Thoracic aorta (tissue), 2 donors: Measurements from ENCODE around the gene FZD1. TPM values are rescaled to one million over a fixed set of nuclear protein-coding genes. Genes with fewer than 3 reads are reported as not detected.
"Not testable (repeated sequence)": the region's sequence is repeated elsewhere in the genome, so short reads cannot be mapped to it uniquely, and the experiment has no call there.

ENCODE experiments used
- ATAC-seq: fragments of 150-250 bp; one replicate; pipeline ENCODE4 v1.8.0; 2017; ENCODE audit warnings: low read depth; ENCODE audit not compliant: insufficient number of reproducible peaks, low FRiP score
- DNase-seq: peaks from one replicate; pipeline ENCODE4 v3.0.0-alpha.2; 2020; ENCODE audit warnings: low spot score
- H3K27ac ChIP-seq, 2 donors: fragments of 200-600 bp; sonication (generic); 1 replicate in 1 of 2; 2 replicates in 1 of 2; pipeline ENCODE4 v1.5.1; 2016; ENCODE audit warnings: mild to moderate bottlenecking in 2 of 2, moderate library complexity in 2 of 2
- H3K27me3 ChIP-seq: fragments of 200-600 bp; sonication (generic); replicated peaks from 2 replicates; pipeline ENCODE4 v1.6.0; 2016; ENCODE audit warnings: mild to moderate bottlenecking; ENCODE audit not compliant: insufficient read depth
- H3K36me3 ChIP-seq: fragments of 200-600 bp; sonication (generic); one replicate; pipeline ENCODE4 v1.5.1; 2016
- H3K4me1 ChIP-seq, 2 donors: fragments of 200-600 bp; sonication (generic); 1 replicate in 1 of 2; 2 replicates in 1 of 2; pipeline versions ENCODE4 v1.5.1 to v1.6.0; 2016; ENCODE audit warnings: low read depth in 2 of 2, mild to moderate bottlenecking in 1 of 2; ENCODE audit not compliant: control insufficient read depth in 1 of 2
- H3K4me3 ChIP-seq: fragments of 200-600 bp; sonication (generic); 2 replicates; pipeline ENCODE4 v1.5.1; 2016; ENCODE audit warnings: mild to moderate bottlenecking
- H3K9me3 ChIP-seq: fragments of 200-600 bp; sonication (generic); 2 replicates; pipeline ENCODE4 v1.5.1; 2016
- CTCF ChIP-seq: fragments of 200-600 bp; sonication (generic); IDR thresholded peaks from one replicate; pipeline ENCODE4 v1.5.1; 2019; ENCODE audit warnings: antibody characterized with exemption
- total RNA-seq, 2 donors: library from RNA; depleted of rRNA; stranded (reverse); fragments of >200 nt; gene quantifications; one replicate each; pipeline versions ENCODE4 v1.1.0 to v1.2.3, GENCODE V29; 2016

FZD1 gene
- total RNA-seq, 2 donors from 2014 or later, result 33.6 to 57.9 TPM

- no peak for DNase-seq
- no peak for ATAC-seq
- H3K27me3 ChIP-seq, result no peaks in the 10 kb centered on the region
- H3K27ac ChIP-seq, result no peak overlapping the region
- peaks cover 0 to 10% of the 10 kb centered on the region in 2 donors for H3K4me1 ChIP-seq
- no peaks in the 10 kb centered on the region for H3K36me3 ChIP-seq
- H3K9me3 ChIP-seq, result no peaks in the 10 kb centered on the region
- H3K4me3 ChIP-seq, result no peak overlapping the region
- no peak for TF ChIP-seq CTCF
Measured at GRCh38 chr7:91307467-91307866, 43.2 kb downstream of the FZD1 start.

- DNase-seq, H3K27me3 ChIP-seq, H3K27ac ChIP-seq, H3K9me3 ChIP-seq, H3K36me3 ChIP-seq, ATAC-seq, H3K4me3 ChIP-seq: not testable (repeated sequence)
- peaks cover 0 to 18% of the 10 kb centered on the region in 2 donors for H3K4me1 ChIP-seq
Measured at GRCh38 chr7:91308191-91308590, 44.0 kb downstream of the FZD1 start.

- Histone ChIP-seq H3K27me3 (no peaks in the 10 kb centered on the region), H3K27ac (no peak overlapping the region), H3K4me1 (peaks cover 0 to 19% of the 10 kb centered on the region in 2 donors), H3K4me3 (no peak overlapping the region), H3K9me3 (no peaks in the 10 kb centered on the region), H3K36me3 (no peaks in the 10 kb centered on the region)
- no peak for TF ChIP-seq CTCF
- DNase-seq (no peak), ATAC-seq (no peak)
Measured at GRCh38 chr7:91310830-91311460, 46.7 kb downstream of the FZD1 start.

GRCh38 chr7:91311839-91312238 lies 47.6 kb downstream of the FZD1 start:
- no peaks in the 10 kb centered on the region for H3K36me3 ChIP-seq
- H3K27me3 ChIP-seq, result no peaks in the 10 kb centered on the region
- peaks cover 0 to 19% of the 10 kb centered on the region in 2 donors for H3K4me1 ChIP-seq
- H3K27ac ChIP-seq, result no peak overlapping the region
- DNase-seq, result no peak
- ATAC-seq, result no peak
- no peaks in the 10 kb centered on the region for H3K9me3 ChIP-seq
- H3K4me3 ChIP-seq, result no peak overlapping the region
- TF ChIP-seq CTCF, result no peak

- Histone ChIP-seq H3K9me3 (no peaks in the 10 kb centered on the region), H3K4me3 (no peak overlapping the region), H3K27ac (no peak overlapping the region), H3K36me3 (no peaks in the 10 kb centered on the region), H3K4me1 (peaks cover 0 to 19% of the 10 kb centered on the region in 2 donors), H3K27me3 (no peaks in the 10 kb centered on the region)
- DNase-seq, result no peak
- no peak for TF ChIP-seq CTCF
- no peak for ATAC-seq
Measured at GRCh38 chr7:91313113-91313512, 48.9 kb downstream of the FZD1 start.
